GM10847 (cell line): ENCODE data around the gene SYNE4.
A peak's percentile ranks its signal among the peaks of the same experiment; 100 is the strongest.

Source experiments
- POLR2A ChIP-seq: IDR thresholded peaks from 2 replicates; pipeline ENCODE4 v1.6.1; 2011; ENCODE audit not compliant: insufficient read length; ENCODE audit errors: extremely low read depth

The SYNE4 gene, protein sequence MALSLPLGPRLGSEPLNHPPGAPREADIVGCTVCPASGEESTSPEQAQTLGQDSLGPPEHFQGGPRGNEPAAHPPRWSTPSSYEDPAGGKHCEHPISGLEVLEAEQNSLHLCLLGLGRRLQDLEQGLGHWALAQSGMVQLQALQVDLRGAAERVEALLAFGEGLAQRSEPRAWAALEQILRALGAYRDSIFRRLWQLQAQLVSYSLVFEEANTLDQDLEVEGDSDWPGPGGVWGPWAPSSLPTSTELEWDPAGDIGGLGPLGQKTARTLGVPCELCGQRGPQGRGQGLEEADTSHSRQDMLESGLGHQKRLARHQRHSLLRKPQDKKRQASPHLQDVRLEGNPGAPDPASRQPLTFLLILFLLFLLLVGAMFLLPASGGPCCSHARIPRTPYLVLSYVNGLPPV

DNA sequence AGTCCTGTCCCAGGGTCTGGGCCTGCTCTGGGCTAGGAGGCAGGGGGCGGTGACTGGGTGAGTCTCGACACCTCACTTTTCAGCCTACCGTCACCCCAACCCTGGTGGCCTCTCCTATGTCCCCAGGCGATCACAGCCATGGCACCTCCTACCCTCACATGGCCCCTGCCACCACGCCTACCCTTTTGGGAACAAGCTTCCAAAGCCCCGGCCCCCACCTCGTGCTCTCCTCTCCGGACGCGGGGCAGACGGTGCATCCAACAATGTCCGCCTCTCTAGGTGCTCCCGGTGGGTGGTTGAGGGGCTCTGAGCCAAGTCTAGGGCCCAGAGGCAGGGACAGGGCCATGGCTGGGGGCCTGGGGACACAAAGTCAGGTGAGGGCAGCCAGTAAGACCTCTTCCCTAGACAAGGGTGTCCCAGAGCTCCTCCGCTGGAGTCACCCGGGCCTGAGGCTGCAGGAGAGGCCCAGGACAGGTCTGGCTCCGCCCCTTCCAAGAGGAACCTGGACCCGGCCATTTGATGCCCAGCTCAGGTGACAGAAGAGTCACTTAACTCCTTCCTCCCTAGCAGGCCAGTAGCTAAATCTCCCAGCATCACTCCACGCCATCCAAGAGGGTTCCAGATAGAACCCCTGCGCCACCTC is at the start of gene SYNE4:
SYNE4 (minus strand) TSS at position 478 of the 643 bp plus-strand sequence; CDS start at position 346, 132 bp downstream.
- TF ChIP-seq POLR2A = no peak

DNA sequence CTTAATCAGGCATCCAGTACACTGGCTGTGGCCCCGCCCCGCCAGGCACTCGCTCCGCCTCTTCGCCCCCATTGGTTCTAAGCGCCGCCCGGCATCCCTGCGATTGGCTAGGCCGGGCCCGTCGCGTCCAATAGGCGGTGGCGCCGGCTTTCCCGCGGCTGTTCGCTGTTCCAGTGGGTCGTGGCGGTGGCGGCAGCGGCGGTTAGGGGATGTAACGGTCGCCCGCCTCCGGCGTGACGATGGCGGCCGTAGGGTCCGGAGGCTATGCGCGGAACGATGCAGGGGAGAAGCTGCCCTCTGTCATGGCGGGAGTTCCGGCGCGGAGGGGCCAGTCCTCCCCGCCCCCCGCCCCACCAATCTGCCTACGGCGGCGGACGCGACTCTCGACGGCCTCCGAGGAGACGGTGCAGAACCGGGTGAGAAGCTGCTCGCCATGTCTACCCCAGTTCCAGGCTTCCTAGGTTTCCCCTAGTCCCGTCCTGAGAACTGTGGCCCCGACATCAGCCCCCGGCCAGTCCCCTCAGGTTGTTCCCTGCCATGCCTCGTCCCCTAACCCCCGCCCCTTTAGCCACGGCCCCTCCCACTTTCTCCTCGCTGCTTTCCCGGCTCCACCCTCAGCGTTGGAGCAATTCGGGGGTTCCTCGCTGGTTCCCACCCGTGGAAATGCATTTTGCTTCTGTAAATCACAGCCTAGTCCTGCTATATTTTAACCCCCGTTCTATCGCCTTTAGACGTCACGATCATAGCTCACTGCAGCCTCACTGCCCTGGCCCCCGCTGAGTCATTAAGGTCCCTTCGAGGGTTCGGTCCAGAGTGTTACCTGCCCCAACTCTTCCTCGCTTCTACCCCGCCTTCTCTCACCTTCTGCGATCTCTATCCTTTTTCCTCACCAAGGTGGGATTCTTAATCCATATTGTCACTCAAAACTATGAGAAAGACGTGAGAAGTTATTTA is 46.4 kb upstream of the SYNE4 start, which contains the start of gene WDR62:
WDR62 (plus strand) TSS at position 165 of the 954 bp plus-strand sequence; CDS start at position 240, 75 bp downstream.
- TF ChIP-seq POLR2A = peak; percentile 50

DNA sequence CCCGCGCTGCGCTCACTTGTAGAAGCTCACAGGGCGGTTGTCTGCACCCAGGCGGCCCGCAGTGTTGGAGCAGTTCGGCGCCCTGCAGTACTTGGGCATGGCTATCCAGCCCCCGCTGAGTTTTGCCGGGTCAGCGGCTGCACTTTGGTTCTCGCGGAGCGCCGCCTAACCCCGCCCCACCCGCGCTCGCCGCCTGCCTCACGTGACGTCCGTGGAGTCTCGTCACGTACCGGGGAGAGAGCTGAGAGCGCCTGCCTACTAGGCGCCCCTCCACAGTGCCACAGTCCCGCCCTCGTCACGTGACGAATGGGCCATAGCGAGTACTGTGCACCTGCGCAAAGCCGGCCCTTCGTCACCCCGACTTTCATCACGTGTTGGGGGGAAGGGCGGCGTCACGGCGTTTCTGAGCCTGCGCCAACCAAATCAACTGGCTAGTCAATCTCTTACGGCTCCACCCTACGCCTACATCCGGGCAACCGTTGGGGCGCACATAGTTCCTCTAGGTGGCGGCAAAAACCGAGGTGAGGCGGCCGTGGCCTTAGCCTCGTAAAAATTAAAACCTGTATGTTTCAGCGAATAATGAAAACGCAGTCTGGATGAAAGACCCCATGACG is 45.6 kb upstream of the SYNE4 start, which contains the start of gene THAP8:
THAP8 (minus strand) TSS at position 167 of the 614 bp plus-strand sequence; CDS start at position 99, 68 bp downstream.
- peak; percentile 42 for TF ChIP-seq POLR2A

DNA sequence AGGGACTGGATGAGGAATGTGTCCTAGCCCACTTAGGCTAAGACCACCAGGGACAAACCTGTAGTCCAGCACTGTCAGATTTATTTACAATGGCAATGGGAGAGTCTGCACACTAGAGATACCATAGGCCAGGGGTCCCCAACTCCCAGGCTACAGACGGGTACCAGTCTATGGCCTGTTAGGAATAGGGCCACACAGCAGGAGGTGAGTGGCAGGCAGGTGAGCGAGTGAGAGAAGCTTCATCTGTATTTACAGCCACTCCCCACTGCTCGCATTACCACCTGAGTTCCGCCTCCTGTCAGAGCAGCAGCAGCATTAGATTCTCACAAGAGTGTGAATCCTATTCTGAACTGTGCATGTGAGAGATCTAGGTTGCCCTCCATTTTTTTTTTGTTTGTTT is 43.0 kb upstream of the SYNE4 start:
- TF ChIP-seq POLR2A = no peak

DNA sequence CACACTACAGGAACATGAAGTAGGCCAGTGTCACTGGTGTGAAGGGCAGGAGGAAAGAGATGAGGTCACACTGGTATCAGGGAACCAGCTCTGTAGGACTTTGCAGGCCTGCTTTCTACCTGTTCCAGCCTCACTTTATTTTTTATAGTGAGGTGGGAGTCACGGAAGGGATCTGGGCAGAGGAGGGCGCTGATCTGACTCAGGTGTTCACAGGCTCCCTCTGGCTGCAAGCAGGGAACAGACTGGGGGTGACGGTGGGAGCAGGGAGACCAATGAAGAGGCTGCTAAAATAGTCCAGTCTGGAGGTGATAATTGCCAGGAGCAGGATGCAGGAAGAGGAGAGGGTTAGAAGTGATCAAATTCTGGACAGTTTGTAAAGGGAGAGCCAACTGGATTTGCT is 42.6 kb upstream of the SYNE4 start:
- TF ChIP-seq POLR2A = no peak

DNA sequence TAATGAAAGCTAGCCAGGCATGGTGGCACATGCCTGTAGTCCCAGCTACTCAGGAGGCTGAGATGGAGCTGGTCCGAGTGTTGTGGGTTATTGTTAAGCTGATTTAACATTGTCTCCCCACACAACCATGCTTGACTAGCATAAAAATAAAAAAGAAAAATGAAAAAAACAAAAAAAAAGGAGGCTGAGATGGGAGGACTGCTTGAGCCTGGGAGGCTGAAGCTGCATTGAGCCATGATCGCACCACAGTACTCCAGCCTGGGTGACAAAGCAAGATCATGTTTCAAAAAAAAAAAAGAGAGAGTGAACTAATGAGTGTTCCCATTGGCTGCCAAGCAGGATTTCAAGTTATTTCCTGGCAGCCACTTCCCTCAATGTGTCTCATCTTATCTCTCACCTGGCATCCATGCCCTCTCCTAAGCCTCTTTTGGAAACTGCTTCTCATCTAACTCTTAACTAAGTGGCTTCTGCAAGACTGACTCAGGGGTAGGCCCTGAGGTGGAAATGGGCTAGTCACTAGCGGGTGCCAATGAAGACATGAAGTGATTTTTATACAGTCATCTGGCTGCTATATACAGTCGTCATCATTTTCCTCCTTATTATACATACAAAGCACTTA is 40.6 kb upstream of the SYNE4 start:
- TF ChIP-seq POLR2A = no peak

DNA sequence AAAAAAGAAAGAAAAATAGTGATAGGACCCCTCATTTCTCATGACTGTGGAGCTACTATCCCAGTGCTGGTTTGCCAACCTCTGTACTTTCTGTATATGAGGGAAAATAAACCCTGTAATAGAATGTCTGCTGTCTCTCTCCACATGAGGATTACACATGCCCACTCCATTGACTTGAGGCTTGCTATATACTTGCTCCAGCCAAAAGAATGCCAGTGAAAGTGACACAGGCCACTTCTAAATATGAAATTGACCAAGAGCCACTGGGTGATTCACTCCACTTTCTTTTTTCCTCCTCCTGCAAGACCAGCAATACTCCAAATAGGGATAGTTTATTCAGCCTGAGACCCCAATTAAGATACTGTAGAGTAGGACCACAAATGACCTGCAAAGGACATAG is 39.2 kb upstream of the SYNE4 start:
- no peak for TF ChIP-seq POLR2A

DNA sequence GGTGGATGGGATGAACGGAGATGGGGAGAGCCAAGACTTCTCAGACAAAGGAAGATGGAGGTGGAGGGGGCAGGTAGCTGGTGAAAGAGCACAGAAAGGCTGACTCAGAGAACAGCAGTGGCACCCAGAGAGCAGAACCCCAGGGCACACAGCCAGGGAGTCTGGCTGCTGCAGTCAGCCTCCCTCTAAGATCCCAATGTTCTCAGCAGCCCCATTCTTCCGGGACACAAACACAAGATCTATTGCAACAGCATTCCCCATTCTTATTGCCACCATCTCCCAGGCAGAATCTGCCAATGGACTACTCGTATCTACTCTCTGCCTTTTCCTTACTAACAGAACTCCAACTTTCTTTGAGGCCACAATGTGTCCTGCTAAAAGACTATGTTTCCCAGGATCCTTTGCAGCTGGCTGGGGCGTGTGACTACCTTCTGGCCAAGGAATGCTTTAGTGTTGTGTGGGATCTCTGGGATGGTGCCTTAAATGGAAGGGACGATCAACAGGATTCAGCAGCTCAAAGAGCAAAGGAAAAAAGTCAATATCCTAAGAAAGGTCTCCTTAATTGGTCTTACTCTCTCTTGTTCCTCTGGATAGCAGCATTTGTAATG is 37.9 kb upstream of the SYNE4 start:
- TF ChIP-seq POLR2A = no peak

DNA sequence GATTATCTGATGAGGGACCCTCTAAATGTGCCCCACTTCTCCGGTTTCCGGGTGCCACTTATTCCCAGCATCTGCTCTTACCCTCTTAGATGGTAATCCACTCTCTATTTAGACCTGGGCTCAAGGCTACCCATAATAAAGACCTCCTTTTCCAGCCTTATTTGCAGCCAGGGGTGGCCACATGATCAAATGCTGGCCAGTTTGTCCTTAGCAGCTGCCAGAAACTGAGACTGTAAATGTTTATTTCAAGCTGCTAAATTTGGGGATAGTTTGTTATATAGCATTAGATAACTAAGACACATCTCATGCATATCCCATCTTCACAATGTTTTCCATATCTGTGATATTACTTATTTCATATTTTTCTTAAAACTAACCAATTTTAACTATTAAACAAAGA is 35.3 kb upstream of the SYNE4 start:
- TF ChIP-seq POLR2A = no peak

DNA sequence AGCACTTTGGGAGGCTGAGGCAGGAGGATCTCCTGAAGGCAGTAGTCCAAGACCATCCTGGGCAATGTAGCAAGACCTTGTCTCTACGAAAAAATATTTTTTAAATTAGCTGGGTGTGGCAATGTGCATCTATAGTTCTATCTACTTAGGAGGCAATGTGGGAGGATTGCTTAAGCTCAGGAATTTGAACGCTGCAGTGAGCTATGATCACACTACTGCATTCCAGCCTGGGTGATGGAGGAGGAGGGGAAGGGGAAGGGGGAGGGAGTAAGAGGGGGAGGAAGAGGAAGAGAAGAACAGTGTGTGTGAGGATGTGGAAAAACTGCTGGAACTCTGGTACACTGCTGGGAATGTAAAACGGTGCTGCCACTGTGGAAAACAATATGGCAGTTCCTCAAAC is 33.2 kb upstream of the SYNE4 start:
- no peak for TF ChIP-seq POLR2A

DNA sequence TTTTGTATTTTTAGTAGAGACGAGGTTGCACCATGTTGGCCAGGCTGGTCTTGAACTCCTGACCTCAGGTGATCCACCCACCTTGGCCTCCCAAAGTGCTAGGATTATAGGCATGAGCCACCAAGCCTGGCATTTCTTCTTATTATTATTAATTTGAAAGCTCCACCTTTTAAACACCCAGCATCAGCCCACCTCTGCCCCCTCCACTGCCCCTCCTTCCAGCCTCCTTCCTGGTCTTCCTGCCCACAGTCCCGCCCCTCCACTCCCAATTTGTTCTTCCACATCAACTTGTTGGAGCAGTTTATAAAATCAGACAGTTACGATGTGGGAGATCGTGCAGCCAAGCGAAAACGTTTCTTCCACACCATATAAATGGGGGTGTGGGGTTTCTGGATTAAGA is 31.9 kb upstream of the SYNE4 start:
- no peak for TF ChIP-seq POLR2A

DNA sequence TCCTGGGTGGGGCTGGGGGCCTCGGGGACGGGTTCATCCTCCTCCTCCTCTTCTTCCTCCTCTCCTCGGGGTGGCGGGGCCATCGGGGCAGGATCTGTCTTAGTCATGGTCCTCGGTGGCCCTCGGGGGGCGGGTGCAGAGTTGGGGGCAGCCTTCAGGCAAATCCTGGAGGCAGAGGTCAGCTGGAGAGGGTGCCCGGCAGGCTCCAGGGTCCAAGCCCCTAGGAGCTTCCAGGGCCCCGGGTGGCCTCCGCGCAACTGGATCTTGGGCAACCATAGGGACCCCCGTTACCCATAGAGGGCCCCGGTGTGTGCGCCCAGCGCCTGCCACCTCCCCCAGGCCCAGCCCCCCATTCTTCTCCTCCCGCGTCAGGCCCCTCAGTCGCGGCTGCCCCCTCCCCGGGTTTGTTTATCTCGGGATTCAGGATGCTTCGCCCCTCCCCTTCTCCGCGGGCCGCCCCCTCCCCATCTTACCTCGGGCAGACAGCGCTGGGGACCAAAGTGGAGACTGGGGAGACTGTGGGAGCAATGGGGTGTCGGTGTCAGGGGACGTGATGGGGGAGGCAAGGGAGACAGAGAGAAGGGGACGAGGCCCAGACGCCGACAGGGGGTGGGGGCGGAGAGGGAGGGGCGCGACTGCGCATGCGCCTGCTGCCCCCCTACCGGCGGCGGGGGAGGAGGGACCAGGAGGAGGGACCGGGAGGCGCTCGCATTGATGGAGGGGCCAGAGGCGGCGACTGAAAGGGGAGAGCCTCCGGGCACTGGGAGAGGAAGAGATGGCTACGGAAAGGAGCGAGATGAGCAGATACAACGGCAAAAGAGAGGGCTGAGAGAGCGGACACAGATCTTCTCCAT is 23.9 kb upstream of the SYNE4 start, which contains the start of gene CLIP3:
CLIP3 (minus strand) TSS at position 623 of the 854 bp plus-strand sequence; CDS start at position 107, 516 bp downstream.
- no peak for TF ChIP-seq POLR2A

DNA sequence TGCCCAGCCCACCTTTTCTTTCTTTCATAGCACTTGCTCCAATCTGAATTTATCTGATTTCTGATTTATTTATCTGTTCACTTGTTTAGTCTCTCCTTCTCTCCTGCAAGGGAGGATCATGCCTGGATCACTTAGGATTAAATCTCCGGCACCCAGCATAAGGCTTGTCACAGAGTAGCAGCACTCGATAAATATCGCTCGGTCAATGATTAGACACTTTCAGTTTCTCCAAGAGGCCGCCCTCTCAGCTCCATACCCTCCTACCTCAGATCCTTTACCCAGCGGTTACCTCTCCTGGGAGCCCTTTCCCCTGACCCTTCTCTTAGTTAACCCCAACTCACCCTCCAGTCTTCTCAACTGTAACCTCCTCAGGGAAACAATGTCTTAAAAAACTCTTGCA is 22.7 kb upstream of the SYNE4 start:
- TF ChIP-seq POLR2A = no peak
